Adrenal gland (tissue), 5 donors: ENCODE measurements around the gene LHX4.

Experiments
- POLR2A ChIP-seq, 2 donors: fragments of 450-650 bp; IDR thresholded peaks; one replicate each; pipeline ENCODE4 v1.6.1; 2017; ENCODE audit warnings: antibody characterized with exemption in 2 of 2, mild to moderate bottlenecking in 2 of 2, moderate library complexity in 1 of 2
- TF ChIP-seq, protein P1 (sequence below), 6 experiments: fragments of 450-650 bp in 4 of 6; fragments of 200-600 bp in 2 of 6; sonication (generic) in 1 of 6; IDR thresholded peaks; 1 replicate in 5 of 6; 2 replicates in 1 of 6; pipeline versions ENCODE4 v1.5.1 to v1.8.0; 2016 to 2021; ENCODE audit warnings: antibody characterized with exemption in 6 of 6, mild to moderate bottlenecking in 2 of 6, moderate library complexity in 1 of 6
- donor health status: DM: no; HTN: no; CAD: no.

DNA sequence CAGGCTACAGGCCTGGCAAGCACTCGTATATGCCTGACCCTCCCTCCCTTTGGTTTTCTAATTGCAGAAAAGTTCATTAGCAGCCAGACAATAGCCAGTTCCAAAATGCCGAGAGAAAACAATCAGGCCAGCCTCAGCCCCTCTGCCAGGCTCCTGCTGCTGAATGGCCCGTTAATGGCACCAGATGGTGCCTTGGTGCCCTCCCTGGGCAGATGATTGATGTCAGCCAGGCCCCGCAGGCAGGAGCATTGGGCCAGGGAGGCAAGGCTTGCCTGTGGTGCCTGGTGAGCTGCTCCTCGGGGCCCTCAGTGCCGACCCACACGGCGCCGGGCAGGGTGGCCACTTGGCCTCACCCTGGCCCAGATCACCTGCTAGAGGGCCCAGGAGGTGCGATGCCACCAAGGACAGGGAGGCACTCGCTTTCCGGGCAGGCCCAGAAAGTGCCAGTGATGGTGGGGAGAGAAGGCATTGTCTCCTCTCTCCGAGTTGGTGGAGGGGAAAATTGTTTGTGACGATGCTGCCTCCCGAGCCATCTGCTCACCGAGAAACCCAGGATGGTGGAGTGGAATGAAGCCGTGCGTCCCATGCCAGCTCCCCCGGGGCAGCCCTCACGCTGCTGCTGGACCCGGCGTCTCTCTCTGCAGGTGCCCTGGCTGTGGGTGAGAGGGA lies 47.3 kb upstream of the LHX4 start:
- TF ChIP-seq, protein P1, sequence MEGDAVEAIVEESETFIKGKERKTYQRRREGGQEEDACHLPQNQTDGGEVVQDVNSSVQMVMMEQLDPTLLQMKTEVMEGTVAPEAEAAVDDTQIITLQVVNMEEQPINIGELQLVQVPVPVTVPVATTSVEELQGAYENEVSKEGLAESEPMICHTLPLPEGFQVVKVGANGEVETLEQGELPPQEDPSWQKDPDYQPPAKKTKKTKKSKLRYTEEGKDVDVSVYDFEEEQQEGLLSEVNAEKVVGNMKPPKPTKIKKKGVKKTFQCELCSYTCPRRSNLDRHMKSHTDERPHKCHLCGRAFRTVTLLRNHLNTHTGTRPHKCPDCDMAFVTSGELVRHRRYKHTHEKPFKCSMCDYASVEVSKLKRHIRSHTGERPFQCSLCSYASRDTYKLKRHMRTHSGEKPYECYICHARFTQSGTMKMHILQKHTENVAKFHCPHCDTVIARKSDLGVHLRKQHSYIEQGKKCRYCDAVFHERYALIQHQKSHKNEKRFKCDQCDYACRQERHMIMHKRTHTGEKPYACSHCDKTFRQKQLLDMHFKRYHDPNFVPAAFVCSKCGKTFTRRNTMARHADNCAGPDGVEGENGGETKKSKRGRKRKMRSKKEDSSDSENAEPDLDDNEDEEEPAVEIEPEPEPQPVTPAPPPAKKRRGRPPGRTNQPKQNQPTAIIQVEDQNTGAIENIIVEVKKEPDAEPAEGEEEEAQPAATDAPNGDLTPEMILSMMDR (IDR thresholded peaks at IDR 0.05), result no peak
- no peak for TF ChIP-seq POLR2A (IDR thresholded peaks at IDR 0.05)
